Stimulated activated CD4-positive, alpha-beta T cell treated with anti-CD3 and anti-CD28 coated beads, Interleukin-12 subunit alpha, Interleukin-12 subunit beta, amount 100 ng/mL, for 4 hours (primary cell): ENCODE data around the gene NOP14.
"Not testable (repeated sequence)": the region's sequence is repeated elsewhere in the genome, so short reads cannot be mapped to it uniquely, and the experiment has no call there.

Experiments used
- DNase-seq: peaks from one replicate; pipeline ENCODE4 v3.0.0-alpha.2; 2020

Gene NOP14

GRCh38 chr4:2930135-2930757, 33.0 kb downstream of the NOP14 start:
- DNase-seq: no peak

- no peak for DNase-seq
These were observed 33.7 kb downstream of the NOP14 start for GRCh38 chr4:2929469-2929868.

GRCh38 chr4:2928242-2929176, 34.7 kb downstream of the NOP14 start:
- no peak for DNase-seq

GRCh38 chr4:2927696-2928075, 35.5 kb downstream of the NOP14 start:
- DNase-seq: no peak

GRCh38 chr4:2927016-2927695, 36.0 kb downstream of the NOP14 start:
- no peak for DNase-seq

- no peak for DNase-seq
These were observed 37.0 kb downstream of the NOP14 start for GRCh38 chr4:2925931-2926860.

- DNase-seq: no peak
These were observed 37.7 kb downstream of the NOP14 start for GRCh38 chr4:2925496-2925895.

GRCh38 chr4:2924765-2925301, 38.4 kb downstream of the NOP14 start:
- no peak for DNase-seq

GRCh38 chr4:2924286-2924685, 38.9 kb downstream of the NOP14 start:
- DNase-seq: no peak

- DNase-seq: no peak
These were observed 39.5 kb downstream of the NOP14 start for GRCh38 chr4:2923668-2924173.

GRCh38 chr4:2923141-2923551, 40.1 kb downstream of the NOP14 start:
- DNase-seq: no peak

GRCh38 chr4:2922453-2923101, 40.6 kb downstream of the NOP14 start:
- not testable (repeated sequence) for DNase-seq

- DNase-seq: not testable (repeated sequence)
These were observed 44.5 kb downstream of the NOP14 start for GRCh38 chr4:2918714-2919113.

GRCh38 chr4:2918300-2918699, 44.9 kb downstream of the NOP14 start:
- not testable (repeated sequence) for DNase-seq

GRCh38 chr4:2916696-2917095, 46.5 kb downstream of the NOP14 start:
- not testable (repeated sequence) for DNase-seq

- DNase-seq: no peak
These were observed 47.4 kb downstream of the NOP14 start for GRCh38 chr4:2915789-2916188.

- no peak for DNase-seq
These were observed 48.7 kb downstream of the NOP14 start for GRCh38 chr4:2914256-2915126.

- no peak for DNase-seq
These were observed 50.0 kb downstream of the NOP14 start for GRCh38 chr4:2913168-2913567.

- no peak for DNase-seq
These were observed 51.3 kb downstream of the NOP14 start for GRCh38 chr4:2911868-2912267.

- no peak for DNase-seq
These were observed 52.8 kb downstream of the NOP14 start for GRCh38 chr4:2910409-2910808.
